Astrocyte (in vitro differentiated cells and primary cell): ENCODE data around the gene SHB. TPM values are rescaled to one million over a fixed set of nuclear protein-coding genes. Genes with fewer than 3 reads are reported as not detected.

ENCODE experiments used
- DNase-seq: peaks from one replicate; pipeline ENCODE4 v3.0.0-alpha.2; 2010; ENCODE audit warnings: low read depth
- FAIRE-seq: peaks from 2 replicates; lab custom pipeline; 2011; peaks lifted over from hg19 to GRCh38; lab: Jason Lieb, UNC
- H2AFZ ChIP-seq: 2 replicates; pipeline ENCODE4 v1.6.0; 2012; ENCODE audit warnings: low read depth, low read length, inconsistent platforms
- H3K27ac ChIP-seq: 2 replicates; pipeline ENCODE4 v1.5.1; 2011; ENCODE audit warnings: low read depth, low read length, inconsistent platforms
- H3K27me3 ChIP-seq: 2 replicates; pipeline ENCODE4 v1.6.0; 2011; ENCODE audit warnings: low read length, inconsistent platforms; ENCODE audit not compliant: insufficient read depth
- H3K36me3 ChIP-seq: 2 replicates; pipeline ENCODE4 v1.5.1; 2011; ENCODE audit warnings: low read length, inconsistent platforms; ENCODE audit not compliant: insufficient read depth
- H3K4me1 ChIP-seq: 2 replicates; pipeline ENCODE4 v1.5.1; 2011; ENCODE audit warnings: low read length, inconsistent platforms; ENCODE audit not compliant: insufficient read depth
- H3K4me2 ChIP-seq: 2 replicates; pipeline ENCODE4 v1.6.0; 2012; ENCODE audit warnings: low read length, inconsistent platforms
- H3K4me3 ChIP-seq: 2 replicates; pipeline ENCODE4 v1.5.1; 2011; ENCODE audit warnings: low read depth, mild to moderate bottlenecking, low read length, inconsistent platforms; ENCODE audit not compliant: insufficient read depth
- H3K79me2 ChIP-seq: 2 replicates; pipeline ENCODE4 v1.6.0; 2012; ENCODE audit warnings: mild to moderate bottlenecking, low read length, inconsistent platforms; ENCODE audit not compliant: insufficient read depth
- H3K9ac ChIP-seq: 2 replicates; pipeline ENCODE4 v1.6.0; 2012; ENCODE audit warnings: mild to moderate bottlenecking, low read length, inconsistent platforms
- H3K9me3 ChIP-seq: 2 replicates; pipeline ENCODE4 v1.5.1; 2012; ENCODE audit warnings: low read depth, mild to moderate bottlenecking, low read length, inconsistent platforms; ENCODE audit not compliant: insufficient read depth
- H4K20me1 ChIP-seq: 2 replicates; pipeline ENCODE4 v1.6.0; 2012; ENCODE audit warnings: low read length, inconsistent platforms; ENCODE audit not compliant: insufficient read depth
- H3K27ac Mint-ChIP-seq: one replicate; pipeline ENCODE4 v1.8.0; 2021; ENCODE audit warnings: mild to moderate bottlenecking, mixed read lengths; ENCODE audit not compliant: unreplicated experiment
- H3K27me3 Mint-ChIP-seq: one replicate; pipeline ENCODE4 v1.8.0; 2021; ENCODE audit warnings: low read depth, mixed read lengths; ENCODE audit not compliant: unreplicated experiment
- H3K36me3 Mint-ChIP-seq: one replicate; pipeline ENCODE4 v1.8.0; 2021; ENCODE audit warnings: low read depth, mixed read lengths; ENCODE audit not compliant: unreplicated experiment
- H3K4me1 Mint-ChIP-seq: one replicate; pipeline ENCODE4 v1.8.0; 2021; ENCODE audit warnings: low read depth, mixed read lengths; ENCODE audit not compliant: unreplicated experiment
- H3K4me3 Mint-ChIP-seq: one replicate; pipeline ENCODE4 v1.8.0; 2021; ENCODE audit warnings: mild to moderate bottlenecking, moderate library complexity, mixed read lengths; ENCODE audit not compliant: unreplicated experiment
- H3K9me3 Mint-ChIP-seq: one replicate; pipeline ENCODE4 v1.8.0; 2021; ENCODE audit warnings: mild to moderate bottlenecking, mixed read lengths; ENCODE audit not compliant: unreplicated experiment
- CTCF ChIP-seq: IDR thresholded peaks from 2 replicates; pipeline ENCODE4 v1.5.1; 2011; ENCODE audit warnings: low read depth, mild to moderate bottlenecking, inconsistent platforms, low read length, moderate library complexity; ENCODE audit not compliant: insufficient read depth
- EZH2 ChIP-seq: IDR thresholded peaks from 2 replicates; pipeline ENCODE4 v1.6.1; 2012; ENCODE audit warnings: mild to moderate bottlenecking, low read length, inconsistent platforms; ENCODE audit not compliant: insufficient read depth
- total RNA-seq: library from RNA; stranded (reverse); gene quantifications from 2 replicates; pipeline ENCODE4 v1.2.1, GENCODE V29; 2021

The SHB gene
- total RNA-seq, 1 donor from 2014 or later = 53.4 TPM

- peaks cover 11% of the 10 kb centered on the region for H3K36me3 ChIP-seq
Measured at GRCh38 chr9:37937366-37937765, 131.7 kb downstream of the SHB start.

GRCh38 chr9:37936965-37937364, 132.1 kb downstream of the SHB start:
- no peaks in the 10 kb centered on the region for H3K27me3 Mint-ChIP-seq
- H3K9me3 ChIP-seq = no peaks in the 10 kb centered on the region
- peaks cover 28% of the 10 kb centered on the region for H3K4me1 Mint-ChIP-seq
- H3K36me3 ChIP-seq = peaks cover 11% of the 10 kb centered on the region
- H3K4me3 ChIP-seq = no peak overlapping the region
- H3K4me2 ChIP-seq = peak overlapping the region; percentile 59
- H2AFZ ChIP-seq = peak overlapping the region; percentile 64
- H3K9me3 Mint-ChIP-seq = no peaks in the 10 kb centered on the region
- peak overlapping the region; percentile 34 for H3K9ac ChIP-seq
- H3K4me3 Mint-ChIP-seq = no peak overlapping the region
- peak; percentile 70 for DNase-seq
- H3K36me3 Mint-ChIP-seq = peaks cover 12% of the 10 kb centered on the region
- H3K4me1 ChIP-seq = peaks cover 55% of the 10 kb centered on the region
- no peaks in the 10 kb centered on the region for H4K20me1 ChIP-seq
- TF ChIP-seq EZH2 (no peak), CTCF (no peak)
- H3K79me2 ChIP-seq = peaks cover 53% of the 10 kb centered on the region
- no peak for FAIRE-seq
- peak overlapping the region; percentile 72 for H3K27ac Mint-ChIP-seq
- H3K27me3 ChIP-seq = no peaks in the 10 kb centered on the region
- H3K27ac ChIP-seq = peak overlapping the region; percentile 80

More at GRCh38 chr9:37937366-37937765, 131.7 kb downstream of the SHB start:
- Histone ChIP-seq H3K27me3 (no peaks in the 10 kb centered on the region), H3K4me1 (peaks cover 59% of the 10 kb centered on the region), H3K4me3 (no peak overlapping the region), H3K4me2 (peak overlapping the region; percentile 76), H4K20me1 (no peaks in the 10 kb centered on the region), H3K9me3 (no peaks in the 10 kb centered on the region), H3K9ac (peak overlapping the region; percentile 73), H3K27ac (peak overlapping the region; percentile 80), H2AFZ (no peak overlapping the region), H3K79me2 (peaks cover 57% of the 10 kb centered on the region)
- Mint-ChIP-seq H3K4me3 (peak overlapping the region; percentile 5), H3K27me3 (no peaks in the 10 kb centered on the region), H3K4me1 (peaks cover 32% of the 10 kb centered on the region), H3K27ac (peak overlapping the region; percentile 94), H3K36me3 (peaks cover 12% of the 10 kb centered on the region), H3K9me3 (no peaks in the 10 kb centered on the region)
- DNase-seq = no peak
- FAIRE-seq = no peak
- no peak for TF ChIP-seq CTCF

GRCh38 chr9:37936376-37936775, 132.7 kb downstream of the SHB start:
- H3K4me1 ChIP-seq = peaks cover 50% of the 10 kb centered on the region
- H3K27me3 Mint-ChIP-seq = no peaks in the 10 kb centered on the region

More at GRCh38 chr9:37936376-37936775, 132.7 kb downstream of the SHB start:
- no peak overlapping the region for H3K4me3 Mint-ChIP-seq
- DNase-seq (no peak), FAIRE-seq (no peak)
- H4K20me1 ChIP-seq = no peaks in the 10 kb centered on the region
- TF ChIP-seq CTCF (no peak), EZH2 (no peak)
- peaks cover 11% of the 10 kb centered on the region for H3K36me3 ChIP-seq
- no peak overlapping the region for H2AFZ ChIP-seq
- peaks cover 47% of the 10 kb centered on the region for H3K79me2 ChIP-seq
- H3K36me3 Mint-ChIP-seq = peaks cover 13% of the 10 kb centered on the region
- H3K27me3 ChIP-seq = no peaks in the 10 kb centered on the region
- H3K4me1 Mint-ChIP-seq = peaks cover 24% of the 10 kb centered on the region
- no peaks in the 10 kb centered on the region for H3K9me3 ChIP-seq
- H3K4me2 ChIP-seq = peak overlapping the region; percentile 59
- no peaks in the 10 kb centered on the region for H3K9me3 Mint-ChIP-seq
- peak overlapping the region; percentile 34 for H3K9ac ChIP-seq
- no peak overlapping the region for H3K4me3 ChIP-seq
- H3K27ac Mint-ChIP-seq = peak overlapping the region; percentile 6
- H3K27ac ChIP-seq = peak overlapping the region; percentile 80
